Duodenal mucosa (tissue), 2 donors: ENCODE measurements around the gene MEGF6.

Source experiments
- H3K27ac ChIP-seq: one replicate; pipeline ENCODE4 v1.7.0; 2013; ENCODE audit warnings: low read depth, low read length
- H3K27me3 ChIP-seq, 2 donors: one replicate each; pipeline ENCODE4 v1.7.0; 2013; ENCODE audit warnings: low read length in 2 of 2, control low read depth in 1 of 2; ENCODE audit not compliant: insufficient read depth in 2 of 2, control insufficient read depth in 1 of 2
- H3K36me3 ChIP-seq, 2 donors: one replicate each; pipeline ENCODE4 v1.7.0; 2013; ENCODE audit warnings: low read length in 2 of 2, control low read depth in 1 of 2; ENCODE audit not compliant: insufficient read depth in 2 of 2, control insufficient read depth in 1 of 2
- H3K4me1 ChIP-seq, 2 donors: one replicate each; pipeline ENCODE4 v1.7.0; 2013; ENCODE audit warnings: low read length in 2 of 2, control low read depth in 1 of 2; ENCODE audit not compliant: insufficient read depth in 2 of 2, control insufficient read depth in 1 of 2
- H3K4me3 ChIP-seq, 2 donors: one replicate each; pipeline ENCODE4 v1.7.0; 2013; ENCODE audit warnings: low read length in 2 of 2, low read depth in 1 of 2
- H3K9ac ChIP-seq, 2 donors: one replicate each; pipeline ENCODE4 v1.7.0; 2013; ENCODE audit warnings: low read length in 2 of 2, low read depth in 1 of 2
- H3K9me3 ChIP-seq, 2 donors: one replicate each; pipeline ENCODE4 v1.7.0; 2013; ENCODE audit warnings: low read length in 2 of 2, control low read depth in 1 of 2; ENCODE audit not compliant: control insufficient read depth in 1 of 2

MEGF6 gene

DNA sequence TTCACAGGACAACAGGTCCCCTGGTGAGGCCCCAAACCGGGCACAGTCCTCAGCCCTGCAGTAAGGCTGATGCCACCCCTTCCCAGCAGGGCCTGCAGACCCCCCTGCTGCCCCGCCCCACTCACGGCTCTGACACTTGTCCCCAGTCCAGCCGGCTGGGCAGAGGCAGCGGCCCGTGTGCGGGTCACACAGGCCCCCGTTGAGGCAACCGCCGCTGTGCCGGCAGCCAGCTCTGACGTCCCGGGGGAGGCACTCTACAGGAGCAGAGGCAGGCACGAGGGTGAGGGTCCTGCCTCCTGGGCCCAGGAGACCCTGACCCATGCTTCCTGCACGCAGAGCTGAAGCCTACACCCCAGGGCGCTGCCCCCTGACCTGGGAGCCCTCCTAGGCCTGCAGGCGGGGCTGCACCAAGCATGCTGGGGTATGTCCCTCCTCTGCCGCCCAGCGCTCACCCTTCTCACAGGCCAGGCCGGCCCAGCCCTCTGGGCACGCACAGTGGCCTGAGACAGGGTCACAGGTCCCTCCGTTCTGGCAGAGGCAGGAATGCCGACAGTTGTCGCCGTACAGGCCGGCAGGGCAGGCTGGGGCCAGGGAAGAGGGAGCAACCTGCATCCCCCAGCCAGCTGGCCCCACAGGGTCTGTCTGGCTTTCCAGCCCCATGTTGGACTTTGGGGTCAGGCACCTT lies 112.9 kb downstream of the MEGF6 start:
- no peak overlapping the region for H3K27ac ChIP-seq
- H3K36me3 ChIP-seq: no peaks in the 10 kb centered on the region
- no peak overlapping the region for H3K4me3 ChIP-seq
- no peaks in the 10 kb centered on the region for H3K9me3 ChIP-seq
- no peak overlapping the region for H3K9ac ChIP-seq
- H3K27me3 ChIP-seq: no peaks in the 10 kb centered on the region
- no peaks in the 10 kb centered on the region for H3K4me1 ChIP-seq

DNA sequence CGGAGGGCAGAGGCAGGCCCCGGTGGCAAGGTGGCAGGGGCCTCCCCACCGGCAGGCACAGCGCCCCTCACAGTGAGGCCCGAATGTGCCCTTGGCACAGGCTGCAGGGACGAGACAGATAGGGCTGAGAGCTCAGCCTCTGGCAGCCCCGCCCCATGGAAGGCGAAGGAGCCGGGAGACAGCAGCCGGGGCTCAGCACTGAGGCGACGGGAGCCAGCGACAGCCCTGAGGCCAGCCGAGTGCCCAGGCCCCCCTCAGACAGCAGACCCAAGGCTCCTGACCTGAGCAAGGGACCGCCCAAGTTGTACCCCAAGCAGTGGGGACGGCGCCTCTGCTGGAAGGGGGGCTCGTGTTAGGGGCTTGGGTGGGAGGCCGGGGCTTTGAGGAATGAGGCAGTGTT lies 113.8 kb downstream of the MEGF6 start:
- H3K36me3 ChIP-seq: no peaks in the 10 kb centered on the region

DNA sequence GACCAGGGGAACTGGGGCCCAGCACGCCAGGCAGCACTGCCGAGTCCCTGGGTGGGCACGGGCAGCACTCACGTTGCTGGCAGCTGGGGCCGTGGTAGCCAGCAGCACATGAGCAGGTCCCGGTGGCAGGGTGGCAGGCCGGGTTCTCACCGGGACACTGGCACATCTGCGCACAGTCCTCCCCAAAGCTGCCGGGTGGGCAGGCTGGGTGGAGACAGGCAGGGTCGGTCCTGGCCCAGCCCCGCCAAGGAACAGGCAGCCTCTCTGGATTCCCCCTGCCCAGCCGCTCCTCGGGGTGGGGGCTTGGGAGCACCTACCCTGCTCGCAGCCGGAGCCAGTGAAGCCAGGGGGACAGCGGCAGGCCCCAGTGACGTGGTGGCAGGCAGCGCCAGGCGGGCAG lies 114.4 kb downstream of the MEGF6 start:
- Histone ChIP-seq H3K36me3 (no peaks in the 10 kb centered on the region), H3K4me3 (no peak overlapping the region), H3K9ac (no peak overlapping the region), H3K27ac (no peak overlapping the region), H3K4me1 (no peaks in the 10 kb centered on the region), H3K9me3 (no peaks in the 10 kb centered on the region), H3K27me3 (no peaks in the 10 kb centered on the region)

More for the DNA sequence above, 113.8 kb downstream of the MEGF6 start:
- Histone ChIP-seq H3K9me3 (no peaks in the 10 kb centered on the region), H3K27me3 (no peaks in the 10 kb centered on the region), H3K4me1 (no peaks in the 10 kb centered on the region), H3K27ac (no peak overlapping the region), H3K4me3 (no peak overlapping the region), H3K9ac (no peak overlapping the region)

DNA sequence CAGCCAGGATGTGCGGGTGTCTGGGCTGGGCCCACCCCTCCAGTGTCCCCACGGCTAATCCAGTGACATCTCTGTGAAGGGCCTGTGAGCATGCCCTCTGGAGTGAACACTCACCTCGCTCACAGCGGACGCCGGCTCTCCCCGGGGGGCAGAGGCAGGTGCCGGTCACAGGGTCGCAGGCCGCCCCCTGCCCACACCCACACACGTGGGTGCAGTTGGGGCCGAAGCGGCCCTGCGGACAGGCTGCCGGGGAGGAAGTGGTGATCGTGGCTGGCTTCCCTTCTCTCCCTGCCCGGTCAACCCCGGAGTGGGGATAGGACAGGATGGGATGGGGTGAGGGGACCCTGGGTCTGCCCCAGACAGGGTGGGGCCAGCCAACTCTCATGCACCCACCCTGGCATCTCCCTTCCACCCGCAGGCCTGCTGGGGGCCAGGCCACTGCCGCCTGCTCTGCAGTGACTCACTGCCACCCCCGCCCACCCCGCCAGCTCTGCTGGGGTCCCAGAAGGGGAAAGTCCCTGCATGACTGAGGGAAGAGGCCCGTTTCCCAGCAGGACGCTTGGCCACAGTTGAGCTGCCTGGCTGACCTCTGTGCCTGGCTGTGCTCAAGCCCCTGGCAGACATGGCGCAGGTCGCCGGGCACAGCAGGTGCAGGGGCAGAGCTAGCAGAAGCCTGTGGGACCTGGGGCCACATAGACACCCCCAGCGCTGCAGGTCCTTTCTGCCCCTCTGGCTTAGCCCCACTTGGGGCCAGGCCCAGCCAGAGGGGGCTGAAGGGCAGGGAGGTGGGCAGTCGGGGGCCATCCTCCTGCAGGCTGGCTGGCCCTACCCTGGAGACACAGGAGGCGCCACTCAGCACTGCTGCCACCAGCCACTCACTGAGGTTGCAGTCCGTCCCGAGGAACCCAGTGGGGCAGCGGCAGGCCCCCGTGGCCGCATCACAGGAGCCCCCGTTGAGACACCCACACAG lies 115.2 kb downstream of the MEGF6 start:
- Histone ChIP-seq H3K27me3 (no peaks in the 10 kb centered on the region), H3K9me3 (no peaks in the 10 kb centered on the region), H3K36me3 (no peaks in the 10 kb centered on the region), H3K4me3 (no peak overlapping the region), H3K9ac (no peak overlapping the region), H3K27ac (no peak overlapping the region), H3K4me1 (no peaks in the 10 kb centered on the region)

DNA sequence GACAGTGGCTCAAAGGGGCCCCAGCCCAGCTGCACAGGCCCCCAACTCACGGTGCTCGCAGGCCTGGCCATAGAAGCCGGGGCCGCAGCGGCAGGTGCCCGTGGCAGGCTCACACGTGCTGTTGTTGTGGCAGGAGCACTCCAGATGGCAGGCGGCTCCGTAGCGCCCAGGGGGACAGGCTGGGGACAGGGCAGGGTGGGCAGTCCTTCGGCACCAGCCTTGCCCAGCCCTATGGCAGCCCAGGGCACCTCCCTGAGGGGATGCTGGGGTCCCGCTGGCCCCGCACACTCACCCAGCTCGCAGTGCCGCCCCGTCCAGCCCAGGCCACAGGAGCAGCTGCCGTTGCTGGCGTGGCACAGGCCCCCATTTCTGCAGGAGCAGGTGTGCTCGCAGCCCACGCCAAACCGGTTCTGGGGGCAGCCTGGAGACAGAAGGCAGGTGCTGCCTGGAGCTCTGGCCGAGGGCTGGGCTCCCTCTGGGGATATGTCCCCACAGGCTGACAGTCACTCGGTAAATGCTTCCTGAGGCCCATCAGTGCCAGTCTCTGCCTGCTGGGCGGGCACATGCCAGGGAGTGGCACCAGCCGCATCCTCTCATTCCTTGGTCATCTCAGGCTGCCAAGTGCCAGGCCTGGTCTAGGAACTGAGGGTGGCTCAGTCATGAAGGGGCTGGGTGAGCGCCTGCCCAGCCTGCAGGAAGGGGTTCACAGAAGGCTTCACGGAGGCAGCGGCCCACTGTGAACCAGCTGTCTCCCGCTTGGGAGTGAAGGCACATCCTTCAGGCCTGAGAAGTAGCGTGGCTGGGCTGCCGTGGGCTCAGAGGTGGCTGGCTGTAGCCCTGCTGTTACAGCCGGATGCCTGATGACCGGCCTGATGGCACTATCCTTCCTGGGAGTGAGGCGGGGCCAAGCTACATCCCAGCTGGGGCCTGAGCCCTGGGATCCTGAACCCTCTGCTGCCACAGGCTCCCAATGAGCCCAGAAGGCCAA lies 116.7 kb downstream of the MEGF6 start:
- Histone ChIP-seq H3K9me3 (no peaks in the 10 kb centered on the region), H3K9ac (no peak overlapping the region), H3K27ac (no peak overlapping the region), H3K4me1 (no peaks in the 10 kb centered on the region), H3K36me3 (no peaks in the 10 kb centered on the region), H3K27me3 (no peaks in the 10 kb centered on the region), H3K4me3 (no peak overlapping the region)

DNA sequence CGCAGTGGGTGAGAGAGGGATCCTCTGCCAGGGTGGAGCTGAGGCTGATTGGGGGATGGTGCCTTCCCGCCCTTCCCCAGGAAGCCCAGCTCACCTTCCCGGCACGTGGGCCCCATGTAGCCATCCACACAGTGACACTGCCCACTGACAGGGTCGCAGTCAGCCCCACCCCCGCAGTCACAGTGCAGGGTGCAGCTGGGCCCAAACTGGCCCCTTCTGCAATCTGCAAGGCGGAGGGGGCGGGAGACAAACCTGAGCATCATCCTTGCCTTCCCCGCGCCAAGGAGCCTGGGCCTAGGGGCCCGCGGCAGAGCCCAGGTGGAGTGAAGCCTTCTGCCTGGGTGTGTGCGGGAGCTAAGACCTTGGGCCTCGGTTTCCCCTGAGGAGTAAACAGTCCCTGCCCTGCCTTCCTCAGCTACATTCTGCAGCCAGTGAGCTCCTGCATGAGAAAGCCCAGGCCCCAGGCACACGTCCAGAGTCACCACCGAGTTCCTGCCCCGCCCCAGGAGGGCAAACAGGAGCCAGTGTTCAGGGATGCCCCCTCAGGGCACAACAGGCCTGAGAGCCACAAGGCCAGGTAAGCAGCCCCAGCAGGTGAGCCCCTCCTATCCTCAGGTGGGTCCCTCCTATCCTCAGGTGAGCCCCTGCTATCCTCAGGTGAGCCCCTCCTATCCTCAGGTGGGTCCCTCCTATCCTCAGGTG lies 118.6 kb downstream of the MEGF6 start:
- Histone ChIP-seq H3K9me3 (no peaks in the 10 kb centered on the region), H3K4me3 (no peak overlapping the region), H3K27ac (no peak overlapping the region), H3K4me1 (no peaks in the 10 kb centered on the region), H3K36me3 (no peaks in the 10 kb centered on the region), H3K27me3 (no peaks in the 10 kb centered on the region), H3K9ac (no peak overlapping the region)

DNA sequence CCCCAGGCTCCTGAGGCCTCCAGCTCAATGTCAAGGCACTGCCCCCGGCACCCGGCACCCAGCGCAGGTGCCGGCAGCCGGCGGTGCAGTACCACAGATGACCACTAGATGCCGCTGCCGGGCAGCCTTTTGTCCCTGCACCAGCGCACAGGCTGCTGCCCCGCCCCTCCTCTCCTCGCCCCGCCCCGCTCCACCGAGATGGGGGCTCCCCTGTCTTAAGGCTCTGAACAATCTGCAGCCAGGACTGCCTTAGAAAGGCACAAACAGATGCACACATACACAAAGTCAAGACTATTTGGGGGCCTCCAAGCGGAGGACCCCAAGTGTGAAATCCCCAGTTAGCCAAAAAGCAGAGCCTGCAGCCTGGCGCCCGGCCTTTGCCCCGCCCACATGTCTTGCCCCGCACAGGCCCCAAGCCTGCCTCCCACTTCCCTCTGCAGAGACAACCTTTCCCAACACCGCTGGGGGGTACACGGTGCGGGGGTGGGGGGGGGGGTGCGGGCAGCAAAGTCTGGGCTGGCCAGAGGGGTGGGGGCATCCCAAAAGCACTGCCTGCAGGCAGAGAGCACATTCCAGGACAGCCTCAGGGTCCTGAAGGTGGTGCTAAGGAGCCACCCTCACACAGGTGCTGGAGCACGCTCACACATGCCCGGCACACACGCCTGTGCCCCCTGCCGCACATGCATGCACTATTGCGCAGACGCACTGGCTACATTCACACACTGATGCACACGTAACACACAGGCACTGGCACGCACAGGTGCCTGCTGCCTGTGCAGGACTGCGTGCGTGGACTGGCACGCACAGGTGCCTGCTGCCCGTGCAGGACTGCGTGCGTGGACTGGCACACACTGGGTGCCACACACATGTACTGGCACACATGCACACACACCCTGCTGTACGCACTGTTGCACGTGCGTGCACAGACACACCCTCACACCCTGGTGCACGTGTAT lies 119.7 kb downstream of the MEGF6 start:
- H3K27ac ChIP-seq: no peak overlapping the region
- no peaks in the 10 kb centered on the region for H3K9me3 ChIP-seq
- no peak overlapping the region for H3K9ac ChIP-seq
- no peaks in the 10 kb centered on the region for H3K4me1 ChIP-seq
- no peaks in the 10 kb centered on the region for H3K36me3 ChIP-seq
- no peaks in the 10 kb centered on the region for H3K27me3 ChIP-seq
- no peak overlapping the region for H3K4me3 ChIP-seq

DNA sequence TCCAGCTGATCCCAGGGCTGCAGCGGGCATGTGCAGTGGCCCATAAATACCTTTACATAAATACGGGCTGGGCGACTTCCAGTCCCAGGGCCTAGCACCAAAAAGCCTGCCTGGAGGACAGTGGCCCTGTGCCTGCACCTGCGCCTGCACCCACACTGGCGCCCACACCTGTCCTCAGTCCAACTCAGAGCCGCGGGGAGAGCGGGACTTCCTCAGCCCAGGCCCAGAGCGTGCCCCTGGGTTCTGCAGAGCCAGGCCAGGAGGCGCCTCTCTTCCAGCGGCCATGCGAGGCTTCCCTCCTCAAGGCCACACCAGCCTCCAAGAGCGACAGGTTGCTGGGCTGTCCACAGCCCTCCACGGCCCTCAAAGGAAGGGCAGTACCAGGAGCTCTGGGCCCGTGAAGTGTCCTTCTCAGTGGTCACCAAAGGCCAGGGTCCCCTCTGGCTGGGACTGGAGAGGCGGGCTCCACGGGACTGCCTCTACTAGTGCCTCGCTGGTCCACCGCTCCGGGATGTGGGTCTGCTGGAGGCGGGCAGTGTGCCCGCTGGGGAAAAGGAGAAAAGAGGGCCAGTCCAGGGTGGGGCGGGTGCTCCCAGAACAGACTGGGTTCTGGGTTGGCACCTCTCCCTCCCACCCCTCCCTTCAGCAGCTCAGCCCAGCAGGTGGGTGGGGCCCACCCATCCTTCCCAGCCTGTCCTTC lies 121.1 kb downstream of the MEGF6 start:
- H3K27ac ChIP-seq: no peak overlapping the region
- no peak overlapping the region for H3K9ac ChIP-seq
- no peaks in the 10 kb centered on the region for H3K9me3 ChIP-seq
- no peaks in the 10 kb centered on the region for H3K36me3 ChIP-seq
- no peaks in the 10 kb centered on the region for H3K27me3 ChIP-seq
- H3K4me1 ChIP-seq: no peaks in the 10 kb centered on the region
- H3K4me3 ChIP-seq: no peak overlapping the region
